Measurements from ENCODE around the gene VPS37D.
"Not testable (repeated sequence)": the region's sequence is repeated elsewhere in the genome, so short reads cannot be mapped to it uniquely, and the experiment has no call there.

The VPS37D gene

GRCh38 chr7:73667344-73668102 is at the start of gene VPS37D:
TSS of gene VPS37D (plus strand) at chr7:73667831. CDS start at chr7:73667959, 128 bp downstream.
- peak; percentile 97 for DNase-seq

DNA sequence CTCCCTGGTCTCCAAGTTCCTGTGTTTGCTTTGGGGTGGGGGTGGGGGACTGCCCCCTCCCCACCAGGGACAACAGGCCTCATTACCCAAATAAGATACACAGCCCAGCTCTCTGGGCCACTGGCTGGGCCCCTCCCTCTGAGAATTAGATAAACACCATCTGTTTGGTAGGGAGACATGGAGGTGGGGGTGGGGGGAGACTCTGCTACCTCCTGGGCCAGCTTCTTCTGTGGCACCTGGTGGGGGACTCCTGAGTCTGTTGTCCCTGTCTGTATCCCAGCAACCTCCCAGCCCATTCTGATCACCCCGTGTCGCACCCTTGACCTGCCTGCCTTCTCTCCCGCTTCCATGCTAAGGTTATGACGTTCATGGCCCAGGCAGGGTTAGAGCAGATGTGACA is 49.1 kb upstream of the VPS37D start:
- DNase-seq, result no peak

GRCh38 chr7:73619394-73619793 is 48.2 kb upstream of the VPS37D start:
- not testable (repeated sequence) for DNase-seq

DNA sequence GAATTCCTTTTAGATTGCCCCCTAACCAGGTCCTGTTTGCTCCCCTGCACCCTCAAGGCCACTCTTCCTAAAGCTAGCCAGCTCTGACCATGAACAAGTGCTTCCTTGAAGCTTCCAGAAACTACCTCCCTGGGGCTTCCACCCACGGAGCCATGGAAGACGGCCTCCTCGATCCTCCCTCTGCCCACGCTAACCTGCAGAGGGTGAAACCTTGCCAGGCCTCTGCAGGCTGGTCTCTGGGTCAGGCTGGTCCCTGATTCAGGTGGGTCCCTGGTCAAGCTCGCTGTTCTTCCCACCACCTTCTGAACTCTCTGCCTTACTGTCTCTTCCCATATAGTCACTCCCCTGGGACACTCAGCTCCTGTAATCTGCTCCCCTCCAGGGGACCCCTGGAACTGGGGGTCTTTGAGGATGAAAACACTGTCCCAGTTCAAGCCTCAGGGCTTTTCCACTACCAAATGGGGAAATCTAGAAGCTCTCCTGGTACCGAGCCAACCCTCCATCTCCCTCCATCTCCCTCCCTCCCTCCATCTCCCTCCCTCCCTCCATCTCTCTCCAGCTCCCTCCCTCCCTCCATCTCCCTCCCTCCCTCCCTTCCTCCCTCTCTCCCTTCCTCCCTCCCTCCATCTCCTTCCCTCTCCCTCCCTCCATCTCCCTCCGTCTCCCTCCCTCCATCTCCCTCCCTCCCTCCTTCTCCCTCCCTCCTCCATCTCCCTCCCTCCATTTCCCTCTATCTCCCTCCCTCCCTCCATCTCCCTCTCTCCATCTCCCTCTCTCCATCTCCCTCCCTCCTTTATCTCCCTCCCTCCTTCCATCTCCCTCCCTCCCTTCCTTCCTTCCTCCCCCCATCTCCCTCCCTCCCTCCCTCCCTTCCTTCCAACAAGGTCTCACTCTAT is 46.2 kb upstream of the VPS37D start:
- no peak for DNase-seq

GRCh38 chr7:73622527-73622908 is 45.1 kb upstream of the VPS37D start:
- DNase-seq, result no peak

- DNase-seq, result no peak
Observed at GRCh38 chr7:73622909-73623797, 44.5 kb upstream of the VPS37D start.

- peak; percentile 64 for DNase-seq
Observed at GRCh38 chr7:73623798-73624668, 43.6 kb upstream of the VPS37D start, which contains the start of gene MLXIPL. TSS of gene MLXIPL (minus strand) at chr7:73624522. CDS start at chr7:73624492, 30 bp downstream.

- DNase-seq, result no peak
Observed at GRCh38 chr7:73624669-73625001, 43.0 kb upstream of the VPS37D start.

GRCh38 chr7:73625276-73625675 is 42.4 kb upstream of the VPS37D start:
- no peak for DNase-seq

- no peak for DNase-seq
Observed at GRCh38 chr7:73626814-73627213, 40.8 kb upstream of the VPS37D start.

- DNase-seq, result no peak
Observed at GRCh38 chr7:73628504-73628903, 39.1 kb upstream of the VPS37D start.

GRCh38 chr7:73631558-73631957 is 36.1 kb upstream of the VPS37D start:
- DNase-seq, result no peak

GRCh38 chr7:73633323-73633722 is 34.3 kb upstream of the VPS37D start:
- DNase-seq, result no peak

DNA sequence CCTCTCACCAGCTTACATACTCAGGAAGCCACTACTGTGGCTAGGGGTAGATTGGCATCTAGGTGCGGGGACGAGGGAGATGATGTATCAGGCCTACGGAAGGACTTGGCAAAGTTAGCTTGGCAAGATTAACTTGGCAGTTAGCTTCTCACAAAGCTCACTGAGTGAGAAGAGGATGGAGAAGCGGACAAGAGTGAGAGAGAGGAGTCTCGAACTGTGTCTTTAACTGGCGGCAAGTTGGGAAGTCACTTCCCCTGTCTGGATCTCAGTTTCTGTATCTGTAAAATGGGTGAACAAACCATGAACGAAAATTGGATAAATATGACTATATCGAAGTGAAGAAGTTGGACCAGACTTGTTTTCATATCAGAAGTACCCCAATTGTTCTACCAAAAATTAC is 33.8 kb upstream of the VPS37D start:
- DNase-seq, result no peak

DNA sequence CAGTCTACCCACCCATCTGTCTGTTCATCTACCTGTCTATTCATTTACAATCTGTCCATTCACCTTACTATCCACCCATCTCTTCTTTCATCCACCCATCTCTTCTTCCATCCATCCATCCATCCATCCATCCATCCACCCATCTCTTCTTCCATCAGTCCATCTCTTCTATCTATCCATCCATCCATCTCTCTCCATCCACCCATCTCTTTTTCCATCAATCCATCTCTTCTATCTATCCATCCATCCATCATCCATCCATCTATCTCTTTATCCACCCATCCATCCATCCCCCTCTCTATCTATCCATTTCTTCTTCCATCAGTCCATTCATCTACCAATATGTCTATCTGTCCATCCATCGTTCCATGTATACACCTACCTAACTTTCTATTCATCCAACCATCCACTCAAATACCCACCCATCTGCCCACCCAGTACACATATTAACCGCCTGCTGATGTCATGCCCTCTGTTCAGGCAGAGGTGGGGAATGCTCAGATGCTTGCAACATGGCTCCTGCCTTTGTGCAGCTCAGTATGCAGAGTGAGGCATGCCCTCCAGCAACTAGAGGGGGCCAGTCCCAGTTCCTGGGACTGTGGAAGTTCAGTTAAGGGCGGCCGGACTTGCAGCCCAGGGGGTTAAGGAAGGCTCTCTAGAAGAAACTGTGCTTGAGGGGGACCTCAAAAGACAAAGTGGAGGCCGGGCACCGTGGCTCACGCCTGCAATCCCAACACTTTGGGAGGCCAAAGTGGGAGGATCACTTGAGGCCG is 32.0 kb upstream of the VPS37D start:
- no peak for DNase-seq

DNA sequence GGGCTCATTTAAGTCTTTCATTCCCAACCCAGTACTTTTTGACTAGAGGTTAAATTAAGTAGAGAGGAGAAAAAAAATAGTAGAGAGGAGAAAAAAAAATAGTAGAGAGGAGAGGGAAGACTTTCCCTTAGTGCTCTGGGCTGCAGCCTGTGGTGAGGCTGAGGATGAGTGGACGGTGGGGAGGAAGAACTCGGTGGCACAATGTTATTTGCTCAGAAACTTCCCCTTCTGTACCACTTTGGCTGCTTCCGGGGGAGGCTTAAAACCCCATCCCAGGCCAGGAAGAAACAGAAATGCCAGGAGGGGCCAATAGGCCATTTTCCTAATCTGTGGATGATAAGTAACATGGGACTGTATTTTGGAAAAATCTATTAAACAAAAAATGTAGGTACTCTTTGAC is 28.7 kb upstream of the VPS37D start:
- DNase-seq, result no peak

GRCh38 chr7:73642834-73643233 is 24.8 kb upstream of the VPS37D start:
- DNase-seq, result no peak

DNA sequence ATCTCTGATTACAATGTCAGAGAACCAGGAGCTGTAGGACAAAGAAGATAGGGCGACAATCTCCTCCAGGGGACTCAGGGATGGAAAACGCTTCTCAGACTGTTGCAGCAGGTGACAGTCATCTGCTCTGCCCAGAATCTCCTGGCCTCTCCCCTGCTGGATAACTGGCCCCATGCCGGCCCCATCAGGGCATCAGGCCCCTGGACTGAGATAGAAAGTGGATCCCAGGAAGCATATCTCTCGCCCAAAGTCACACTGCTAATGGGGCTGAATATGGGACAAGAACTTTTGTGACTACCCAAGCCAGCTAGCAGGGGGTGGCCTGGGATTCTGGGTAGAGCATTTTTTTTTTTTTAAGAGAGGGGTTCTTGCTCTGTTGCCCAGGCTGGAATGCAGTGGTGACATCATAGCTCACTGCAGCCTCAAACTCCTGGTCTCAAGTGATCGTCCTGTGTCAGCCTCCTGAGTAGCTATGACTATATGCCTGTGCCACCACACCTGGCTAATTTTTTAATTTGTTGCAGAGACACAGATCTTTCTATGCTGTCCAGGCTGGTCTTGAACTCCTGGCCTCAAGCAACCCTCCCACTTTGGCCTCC is 22.8 kb upstream of the VPS37D start:
- DNase-seq, result no peak

DNA sequence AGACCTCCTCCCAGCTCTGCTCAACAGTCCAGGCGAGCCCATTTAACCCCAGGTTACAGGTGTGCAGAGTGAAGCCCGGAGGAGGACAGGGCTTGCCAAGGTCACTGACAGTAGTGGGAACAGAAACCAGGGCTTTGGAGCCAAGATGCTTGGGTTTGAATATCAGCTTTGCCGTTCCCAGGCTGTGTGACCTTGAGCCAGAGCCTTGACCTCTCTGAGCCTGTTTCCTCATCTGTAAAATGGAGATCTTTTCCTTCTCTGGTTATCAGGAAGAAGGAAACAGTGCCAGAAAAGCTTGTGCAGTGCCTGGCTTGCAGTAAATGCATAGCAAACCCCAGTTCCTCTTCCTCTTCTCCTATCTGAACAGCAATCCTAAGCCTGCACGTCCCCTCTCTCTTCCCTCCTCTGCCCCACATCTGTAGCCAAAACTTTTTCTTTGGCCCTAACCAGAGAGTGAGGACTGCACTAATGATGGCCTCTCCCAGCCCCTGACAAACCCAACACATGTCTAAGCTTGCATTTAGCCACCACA is 21.9 kb upstream of the VPS37D start:
- DNase-seq, result no peak

Data from CD4-positive, alpha-beta T cell treated with Interleukin-17A for 4 hours (primary cell).